ENCODE data around the gene RABGAP1L. TPM values are rescaled to one million over a fixed set of nuclear protein-coding genes. Genes with fewer than 3 reads are reported as not detected.
"Not testable (repeated sequence)": the region's sequence is repeated elsewhere in the genome, so short reads cannot be mapped to it uniquely, and the experiment has no call there.

The RABGAP1L gene
- total RNA-seq: 22.9 and 28.0 TPM in 2 replicates

GRCh38 chr1:174159252-174160108 lies at the start of gene RABGAP1L:
RABGAP1L (plus strand) TSS chr1:174159520.
- DNase-seq (ENCODE audit: low read depth, low spot score): peak; percentile 81

DNA sequence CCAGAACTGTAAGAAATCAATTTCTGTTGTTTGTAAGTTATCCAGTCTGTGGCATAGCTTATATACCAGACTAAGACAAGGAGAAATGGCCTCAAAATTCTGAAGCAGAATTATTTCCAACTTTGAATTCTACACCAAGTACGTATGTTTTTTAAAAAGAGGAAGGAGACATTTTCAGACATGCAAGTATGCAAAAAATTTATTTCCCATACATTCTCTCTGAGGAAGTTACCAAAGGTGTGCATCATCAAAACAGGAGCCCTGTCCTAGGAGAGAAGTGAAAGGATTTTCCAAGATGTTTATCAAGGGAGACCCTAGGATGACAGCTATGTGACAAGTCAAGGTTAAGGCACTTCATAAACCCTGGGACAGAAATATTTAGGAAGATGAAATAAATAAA lies 49.3 kb upstream of the RABGAP1L start:
- no peak for DNase-seq (ENCODE audit: low read depth, low spot score)

GRCh38 chr1:174112489-174113162 lies 46.7 kb upstream of the RABGAP1L start:
- no peak for DNase-seq (ENCODE audit: low read depth, low spot score)

GRCh38 chr1:174114106-174114505 lies 45.2 kb upstream of the RABGAP1L start:
- no peak for DNase-seq (ENCODE audit: low read depth, low spot score)

DNA sequence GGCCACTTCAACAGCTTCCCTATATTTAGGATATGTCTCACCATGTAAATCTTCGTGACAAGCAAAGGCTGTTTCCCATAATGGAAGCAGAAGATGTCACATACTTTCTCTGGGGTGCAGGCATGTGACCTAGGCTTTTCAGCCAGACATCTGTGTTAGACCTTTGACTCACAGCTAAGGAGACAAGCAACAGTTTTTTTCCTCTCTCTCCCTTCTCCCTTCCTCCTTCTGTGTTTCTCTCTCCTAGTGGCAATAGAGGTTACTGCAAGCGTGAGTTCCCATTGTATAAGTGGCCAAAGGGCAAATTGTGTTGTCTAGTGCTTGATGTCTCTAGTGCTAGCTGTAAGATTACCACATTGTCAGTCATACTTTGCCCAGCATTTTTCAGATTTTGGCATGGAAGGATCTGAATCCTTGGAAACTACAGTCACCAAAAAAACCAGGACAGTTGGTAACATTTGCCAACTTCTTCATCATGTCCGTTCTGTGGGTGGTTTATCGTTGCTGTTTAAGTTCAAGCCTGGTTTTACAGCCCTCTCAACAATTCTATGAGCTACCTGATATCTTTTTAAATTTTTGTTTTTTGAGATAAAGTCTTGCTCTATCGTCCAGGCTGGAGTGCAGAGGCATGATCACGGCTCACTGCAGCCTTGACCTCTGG lies 44.4 kb upstream of the RABGAP1L start:
- DNase-seq (ENCODE audit: low read depth, low spot score): peak; percentile 2

GRCh38 chr1:174116042-174116441 lies 43.3 kb upstream of the RABGAP1L start:
- no peak for DNase-seq (ENCODE audit: low read depth, low spot score)

- no peak for DNase-seq (ENCODE audit: low read depth, low spot score)
These were observed 40.6 kb upstream of the RABGAP1L start for GRCh38 chr1:174118751-174119150.

- not testable (repeated sequence) for DNase-seq (ENCODE audit: low read depth, low spot score)
These were observed 37.0 kb upstream of the RABGAP1L start for GRCh38 chr1:174122318-174122717.

GRCh38 chr1:174123843-174124242 lies 35.5 kb upstream of the RABGAP1L start:
- no peak for DNase-seq (ENCODE audit: low read depth, low spot score)

GRCh38 chr1:174127176-174127575 lies 32.1 kb upstream of the RABGAP1L start:
- DNase-seq (ENCODE audit: low read depth, low spot score): not testable (repeated sequence)

DNA sequence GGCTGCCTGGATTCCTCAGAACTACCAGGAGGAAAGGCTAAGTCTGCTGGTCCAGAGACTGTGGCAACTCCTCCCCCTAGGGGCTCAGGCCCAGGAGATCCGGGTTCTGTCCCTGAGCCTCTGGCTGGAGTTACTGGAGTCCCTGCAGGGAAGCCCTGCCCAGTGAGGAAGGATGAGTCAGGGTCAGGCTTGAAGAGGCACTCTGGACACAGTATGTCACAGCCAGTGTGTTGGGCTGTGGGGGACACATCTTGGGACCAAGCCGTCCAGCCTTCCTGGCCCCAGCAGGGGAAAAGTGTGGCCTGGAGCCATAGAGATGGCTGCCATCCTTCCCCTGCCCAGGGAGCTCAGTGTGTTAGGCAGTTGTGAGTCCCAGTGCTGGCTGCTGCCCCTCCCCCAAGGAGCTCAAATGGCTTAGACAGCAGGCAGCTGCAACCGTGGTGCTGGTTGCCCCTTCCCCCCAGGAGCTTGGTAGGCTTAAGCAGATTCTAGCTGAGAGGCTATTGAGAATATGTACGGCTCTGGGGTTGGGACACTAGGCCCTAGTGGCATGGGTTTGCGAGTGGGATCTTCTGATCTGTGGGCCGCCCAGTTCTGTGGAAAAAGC lies 28.2 kb upstream of the RABGAP1L start:
- DNase-seq (ENCODE audit: low read depth, low spot score): no peak

DNA sequence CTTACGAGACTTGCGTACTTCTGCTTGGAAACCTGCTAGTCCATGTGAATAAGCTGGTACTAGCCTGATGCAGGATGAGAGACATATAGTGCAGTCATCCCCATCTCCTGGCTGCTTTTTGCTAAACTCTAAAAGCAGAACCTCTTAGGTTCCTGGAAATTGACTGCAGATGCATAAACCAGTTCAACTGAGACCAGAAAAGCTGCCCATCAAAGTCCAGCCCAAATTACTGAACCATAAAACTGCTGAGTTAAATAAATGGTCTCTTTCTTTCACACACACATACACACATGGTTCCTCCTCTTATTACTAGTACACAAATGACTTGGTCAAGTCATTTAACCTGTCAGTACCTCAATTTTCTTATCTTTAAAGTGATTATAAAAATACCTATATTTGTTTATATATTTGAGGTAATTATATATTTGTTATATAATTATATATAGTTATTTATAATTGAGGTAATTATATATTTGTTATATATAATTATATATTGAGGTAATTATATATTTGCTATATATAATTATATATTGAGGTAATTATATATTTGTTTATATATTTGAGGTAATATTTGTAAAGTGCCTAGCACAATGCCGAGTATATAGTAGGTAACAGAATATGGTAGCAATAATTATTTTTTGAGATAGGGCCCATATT lies 25.2 kb upstream of the RABGAP1L start:
- no peak for DNase-seq (ENCODE audit: low read depth, low spot score)

GRCh38 chr1:174135211-174135610 lies 24.1 kb upstream of the RABGAP1L start:
- DNase-seq (ENCODE audit: low read depth, low spot score): no peak

- DNase-seq (ENCODE audit: low read depth, low spot score): no peak
These were observed 22.6 kb upstream of the RABGAP1L start for GRCh38 chr1:174136714-174137113.

- DNase-seq (ENCODE audit: low read depth, low spot score): no peak
These were observed 16.5 kb upstream of the RABGAP1L start for GRCh38 chr1:174142836-174143235.

GRCh38 chr1:174143727-174144396 lies 15.5 kb upstream of the RABGAP1L start:
- DNase-seq (ENCODE audit: low read depth, low spot score): not testable (repeated sequence)

- not testable (repeated sequence) for DNase-seq (ENCODE audit: low read depth, low spot score)
These were observed 14.9 kb upstream of the RABGAP1L start for GRCh38 chr1:174144397-174144783.

DNA sequence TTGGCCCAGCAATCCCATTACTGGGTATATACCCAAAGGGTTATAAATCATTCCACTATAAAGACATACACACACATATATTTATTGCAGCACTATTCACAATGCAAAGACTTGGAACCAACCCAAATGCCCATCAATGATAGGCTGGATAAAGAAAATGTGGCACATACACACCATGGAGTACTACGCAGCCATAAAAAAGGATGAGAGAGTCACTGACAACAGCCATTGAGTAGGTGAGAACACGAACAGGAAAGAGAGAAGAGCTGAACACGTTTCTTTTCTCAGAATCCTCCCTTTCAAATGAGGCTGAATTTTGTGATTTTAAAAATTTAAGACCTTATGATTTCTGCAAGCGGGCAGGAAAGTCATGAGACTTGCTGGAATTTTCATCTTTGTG lies 10.1 kb upstream of the RABGAP1L start:
- DNase-seq (ENCODE audit: low read depth, low spot score): no peak

GRCh38 chr1:174150499-174150898 lies 8.8 kb upstream of the RABGAP1L start:
- DNase-seq (ENCODE audit: low read depth, low spot score): no peak

DNA sequence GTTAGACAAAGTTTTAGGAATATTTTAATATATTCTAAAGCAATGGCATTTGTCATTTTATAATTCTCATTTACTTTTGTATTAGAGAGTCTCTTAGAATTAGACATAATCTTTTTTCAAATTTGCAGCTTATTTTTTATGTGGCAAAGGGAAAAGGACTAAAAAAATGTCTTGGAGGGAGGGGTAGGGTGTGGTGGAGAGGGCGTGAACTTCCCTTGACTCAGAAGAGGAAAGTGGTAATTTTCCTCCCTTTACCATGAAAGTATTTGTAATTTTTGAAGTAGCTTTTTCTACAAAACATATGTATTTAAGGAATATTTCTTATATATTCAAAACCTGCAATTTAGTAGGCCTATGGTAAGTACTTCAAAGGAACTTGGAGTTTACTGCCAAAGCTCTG lies 6.9 kb upstream of the RABGAP1L start:
- no peak for DNase-seq (ENCODE audit: low read depth, low spot score)
